HG03095 (cell line): ENCODE results near the gene FBXO27.
"Not testable (repeated sequence)": the region's sequence is repeated elsewhere in the genome, so short reads cannot be mapped to it uniquely, and the experiment has no call there.

Experiments
- ATAC-seq: cut with Tn5 transposase; IDR thresholded peaks from one replicate; pipeline ENCODE4 v1.9.1; 2021; ENCODE audit warnings: moderate library complexity; ENCODE audit not compliant: unreplicated experiment

Gene FBXO27

DNA sequence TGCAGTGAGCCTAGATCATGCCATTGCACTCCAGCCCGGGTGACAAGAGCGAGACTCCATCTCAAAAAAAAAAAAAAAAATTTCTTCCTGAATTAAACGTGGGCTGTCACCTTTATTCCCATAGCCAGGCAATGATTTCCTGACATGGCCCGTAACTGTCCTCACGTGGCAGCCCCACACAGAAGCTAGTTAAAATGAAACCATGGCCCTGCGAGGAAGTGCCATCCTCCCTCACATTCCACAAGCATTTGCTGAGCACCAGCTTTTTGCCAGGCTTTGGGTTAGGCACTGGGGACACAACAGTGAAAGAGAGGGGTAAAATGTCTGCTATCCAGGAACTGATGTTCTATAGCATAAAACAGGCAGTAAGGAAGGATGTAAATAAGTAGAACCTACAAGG, 13.2 kb upstream of the FBXO27 start:
- no peak for ATAC-seq

DNA sequence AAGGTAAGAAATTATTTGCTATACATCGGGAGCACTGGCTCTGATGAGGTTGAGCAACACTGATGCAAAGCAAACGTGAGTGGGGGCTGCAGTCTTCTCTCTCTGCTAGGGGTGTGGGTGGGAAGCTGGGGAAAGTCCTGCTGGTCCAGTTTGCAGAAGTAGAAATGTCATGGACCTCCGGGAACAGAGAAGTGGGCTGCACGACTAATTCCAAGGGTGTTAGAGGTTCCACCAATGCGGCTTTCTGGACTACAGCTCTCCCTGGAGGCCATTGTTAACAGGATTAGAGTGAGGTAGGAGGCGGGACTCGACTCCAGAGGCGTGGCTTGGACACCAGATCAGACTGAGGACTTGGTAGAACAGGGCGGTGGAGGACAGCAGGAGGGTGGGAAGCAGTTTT, 5.7 kb upstream of the FBXO27 start:
- ATAC-seq, result no peak

DNA sequence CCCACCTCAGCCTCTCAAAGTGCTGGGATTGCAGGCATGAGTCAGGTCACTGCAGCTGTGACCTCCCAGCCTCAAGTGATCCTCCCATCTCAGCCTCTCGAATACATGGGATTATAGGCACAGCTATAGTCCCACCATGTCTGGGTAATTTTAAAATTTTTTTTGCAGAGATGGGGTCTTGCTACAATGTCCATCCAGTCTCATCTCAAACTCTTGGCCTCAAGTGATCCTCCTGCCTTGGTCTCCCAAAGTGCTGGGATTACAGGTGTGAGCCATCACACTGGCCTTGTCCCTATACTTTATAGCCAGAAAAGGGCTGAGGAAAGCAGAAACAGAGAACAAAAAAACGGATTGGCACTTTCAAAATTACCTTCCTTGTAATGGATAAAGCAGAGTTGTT, 4.8 kb upstream of the FBXO27 start:
- ATAC-seq, result no peak

DNA sequence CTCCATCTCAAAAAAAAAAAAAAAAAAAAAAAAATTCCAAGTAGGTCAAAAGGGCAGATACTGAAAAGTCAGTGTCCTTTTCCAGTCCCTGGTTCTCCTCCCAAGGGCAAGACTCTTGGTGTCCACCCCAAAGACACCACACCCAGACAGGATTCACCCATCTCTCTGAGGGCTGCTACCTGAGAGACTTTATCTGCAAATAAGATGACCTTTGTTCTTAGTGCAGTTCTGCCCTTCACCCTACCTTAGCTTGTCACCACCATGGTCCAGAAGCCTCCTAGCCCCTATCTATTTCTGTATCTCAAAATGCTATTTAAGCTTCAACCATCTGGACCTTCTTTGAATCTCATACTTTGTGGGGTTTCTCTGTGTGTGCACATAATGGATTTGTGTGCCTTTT, 4.2 kb upstream of the FBXO27 start:
- no peak for ATAC-seq

DNA sequence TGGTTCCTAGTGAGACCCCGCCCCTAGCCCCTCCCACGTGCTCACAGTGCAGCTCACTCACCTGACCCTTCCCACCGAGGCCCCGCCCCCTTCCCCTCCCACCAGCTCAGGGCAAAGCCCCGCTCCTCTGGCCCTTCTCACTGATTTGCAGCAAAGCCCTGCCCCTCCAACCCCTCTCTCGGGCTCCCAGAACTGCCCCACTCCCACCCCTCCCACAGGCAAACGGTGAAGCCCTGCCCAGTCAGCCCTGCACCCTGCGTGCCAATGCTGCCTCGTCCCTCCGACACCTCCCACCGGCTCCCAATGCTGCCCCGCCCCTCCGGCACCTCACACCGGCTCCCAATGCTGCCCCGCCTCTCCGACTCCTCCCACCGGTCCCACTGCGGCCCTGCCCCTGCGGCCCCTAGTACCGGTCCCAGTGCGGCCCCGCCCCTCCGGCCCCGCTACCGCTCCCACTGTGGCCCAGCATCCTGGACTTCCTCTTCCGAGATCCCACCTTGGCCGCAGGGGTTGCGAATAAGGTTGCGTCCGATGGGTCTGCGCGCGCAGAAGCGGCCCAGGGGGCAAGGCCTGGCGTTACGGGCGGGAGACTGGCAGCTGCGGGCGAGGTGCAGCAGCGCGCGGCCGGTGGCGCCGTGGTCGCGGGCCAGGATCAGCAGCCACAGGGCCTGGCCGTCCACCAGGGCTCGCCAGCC, 834 bp downstream of the FBXO27 start:
- peak; percentile 63 for ATAC-seq

DNA sequence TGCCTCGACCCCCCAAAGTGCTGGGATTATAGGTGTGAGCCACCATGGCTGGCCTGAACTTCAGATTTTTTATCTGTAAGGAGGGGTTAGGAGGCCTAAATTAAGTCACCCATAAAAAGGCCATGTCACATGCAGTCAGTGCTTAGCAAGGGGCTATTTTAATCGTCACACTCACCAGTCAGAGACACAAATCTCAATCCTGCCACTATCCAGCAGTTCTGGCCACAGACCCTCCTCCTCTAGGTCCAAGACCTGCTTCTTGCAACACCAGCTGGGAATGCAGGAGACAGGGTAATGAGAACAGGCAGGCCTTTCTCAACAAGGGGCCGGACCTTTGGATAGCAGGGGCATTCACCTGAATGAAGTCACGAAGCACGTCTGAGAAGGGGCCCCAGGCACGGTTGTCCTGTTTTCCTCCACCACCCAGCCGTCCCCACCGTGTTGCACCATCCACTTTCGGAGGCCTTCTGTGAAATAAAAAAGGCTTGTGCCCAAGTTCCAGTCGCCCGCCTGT, 1.4 kb downstream of the FBXO27 start:
- ATAC-seq, result no peak

DNA sequence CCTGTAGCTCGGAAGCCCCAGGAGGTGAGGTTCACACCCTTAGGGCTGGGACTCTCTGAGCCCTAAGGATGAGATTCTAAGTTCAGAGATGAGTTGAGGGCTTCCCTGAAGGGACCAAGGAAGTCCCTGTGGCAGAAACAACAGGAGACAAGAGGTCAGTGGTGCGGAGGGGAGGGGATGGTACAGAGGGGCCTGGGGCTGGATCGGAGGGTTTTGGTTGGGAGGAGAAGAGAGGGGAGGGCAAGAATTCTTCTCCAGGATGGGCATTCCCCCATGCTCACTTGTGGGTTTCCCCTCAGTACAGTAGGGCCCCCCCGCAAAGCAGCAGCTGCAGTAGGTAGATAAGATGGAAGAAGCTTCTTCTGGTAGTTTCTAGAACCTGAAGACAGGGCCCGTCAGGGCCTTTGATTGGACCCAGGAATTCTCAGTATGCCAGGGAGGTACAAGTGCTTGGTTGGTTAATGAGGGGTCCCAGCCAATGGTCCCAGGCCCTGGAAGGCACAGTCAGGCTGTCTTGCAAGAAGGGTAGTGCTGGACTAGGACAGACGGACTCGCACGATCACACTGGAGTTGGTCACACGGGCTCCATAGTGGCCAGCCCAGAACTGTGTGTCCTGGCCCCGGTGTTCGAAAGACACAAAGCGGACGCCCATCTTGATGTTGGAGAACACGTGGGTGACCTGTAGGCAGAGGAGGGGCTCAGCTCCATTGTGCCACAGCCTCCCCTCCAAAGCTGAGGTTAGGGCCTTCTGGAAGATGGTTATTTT, 7.3 kb downstream of the FBXO27 start:
- no peak for ATAC-seq

DNA sequence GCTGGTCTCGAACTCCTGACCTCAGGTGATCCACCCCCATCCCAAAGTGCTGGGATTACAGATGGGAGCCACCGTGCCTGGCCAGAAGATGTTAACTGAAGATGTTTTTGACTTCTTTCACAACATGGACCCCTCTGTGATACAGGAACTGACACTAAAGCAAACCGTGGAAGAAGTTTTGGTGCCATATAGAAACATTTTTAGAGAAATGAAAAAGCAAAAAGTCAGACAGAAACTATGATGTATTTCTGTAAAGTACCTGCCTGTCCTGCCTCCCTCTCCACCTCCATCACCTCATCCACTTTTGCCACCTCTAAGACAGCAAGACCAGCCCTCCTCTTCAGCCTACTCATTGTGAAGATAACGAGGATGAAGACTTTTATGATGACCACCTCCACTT, 11.3 kb downstream of the FBXO27 start:
- ATAC-seq, result no peak

DNA sequence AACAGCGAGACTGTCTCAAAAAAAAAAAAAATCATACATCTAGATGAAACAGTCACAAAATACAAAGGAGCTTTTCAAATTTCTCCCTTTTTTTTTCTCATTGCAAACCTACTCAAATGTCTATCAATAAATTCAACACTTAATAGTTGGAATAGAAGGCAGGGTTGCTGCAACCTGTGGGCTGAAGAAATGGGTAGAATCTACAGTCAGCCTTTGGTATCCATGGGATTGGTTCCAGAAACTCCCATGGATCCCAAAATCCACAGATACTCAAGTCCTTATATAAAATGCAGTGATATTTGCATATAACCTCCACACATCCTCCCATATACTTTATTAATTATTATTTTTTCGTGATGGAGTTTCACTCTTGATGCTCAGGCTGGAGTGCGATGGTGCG, 14.7 kb downstream of the FBXO27 start:
- no peak for ATAC-seq

DNA sequence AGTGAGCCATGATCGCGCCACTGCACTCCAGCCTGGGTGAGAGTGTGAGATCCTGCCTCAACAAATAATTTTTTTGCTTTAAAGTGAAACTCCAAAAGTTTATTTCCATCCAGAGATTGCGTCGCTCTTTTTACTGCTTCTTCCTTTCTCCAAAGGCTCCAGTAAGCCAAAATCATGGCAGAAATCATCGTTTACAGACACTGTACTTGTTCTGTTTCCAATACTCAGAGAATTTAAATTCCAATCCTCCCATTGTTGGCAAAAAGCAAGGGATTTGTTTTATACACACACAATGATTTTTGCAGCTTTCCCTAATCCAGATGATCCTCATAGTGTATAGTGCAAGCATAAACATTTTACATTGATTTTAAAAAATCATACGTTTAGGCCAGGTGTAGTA, 15.3 kb downstream of the FBXO27 start:
- ATAC-seq, result no peak

DNA sequence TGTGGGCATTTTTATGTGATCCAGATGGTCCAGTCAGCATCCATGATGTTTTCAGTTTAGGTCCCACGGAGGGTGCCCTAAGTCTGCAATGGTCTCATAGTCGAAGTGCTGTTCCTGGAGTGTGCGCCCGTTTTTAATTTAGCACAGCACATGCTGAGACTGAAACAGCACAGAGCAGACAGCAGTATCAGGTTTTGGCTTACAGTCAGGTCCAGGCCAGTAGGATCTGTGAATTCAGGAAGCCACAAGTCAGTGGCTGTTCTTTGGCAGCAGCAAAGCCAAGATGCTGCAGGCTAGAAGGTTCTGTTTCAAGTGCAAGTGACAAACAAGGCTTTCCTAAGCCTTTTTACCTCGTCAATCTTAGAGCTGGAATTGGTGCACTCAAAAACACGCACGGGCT, 18.3 kb downstream of the FBXO27 start:
- ATAC-seq, result no peak

DNA sequence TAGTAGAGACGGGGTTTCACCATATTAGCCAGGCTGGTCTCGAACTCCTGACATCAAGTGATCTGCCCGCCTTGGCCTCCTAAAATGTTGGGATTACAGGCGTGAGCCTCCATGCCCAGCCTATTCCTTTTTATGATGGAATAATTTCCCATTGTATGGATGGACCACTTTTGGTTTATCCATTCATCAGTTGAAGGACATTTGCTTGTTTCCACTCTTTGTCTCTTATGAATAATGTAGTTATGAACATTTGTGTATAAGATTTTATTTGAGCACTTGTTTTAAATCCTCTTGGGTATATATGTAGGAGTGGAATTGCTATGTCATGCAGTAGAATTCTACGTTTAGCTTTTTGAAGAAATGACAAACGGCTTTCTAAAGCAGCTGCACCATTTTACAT, 23.3 kb downstream of the FBXO27 start:
- no peak for ATAC-seq

DNA sequence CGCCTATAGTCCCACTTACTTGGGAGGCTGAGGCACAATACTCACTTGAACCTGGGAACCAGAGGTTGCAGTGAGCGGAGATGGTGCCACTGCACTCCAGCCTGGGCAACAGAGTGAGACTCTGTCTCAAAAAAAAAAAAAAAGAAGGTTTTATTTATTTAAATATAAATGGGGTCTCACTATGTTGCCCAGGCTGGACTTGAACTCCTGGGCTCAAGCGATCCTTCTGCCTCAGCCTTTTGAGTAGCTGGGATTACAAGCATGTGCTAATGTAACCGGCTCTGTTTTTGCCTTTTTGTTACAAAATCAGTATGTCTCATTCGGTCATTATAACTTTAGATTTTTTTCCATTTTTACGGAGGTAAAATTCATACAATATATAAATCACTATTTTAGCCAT, 24.2 kb downstream of the FBXO27 start:
- no peak for ATAC-seq

DNA sequence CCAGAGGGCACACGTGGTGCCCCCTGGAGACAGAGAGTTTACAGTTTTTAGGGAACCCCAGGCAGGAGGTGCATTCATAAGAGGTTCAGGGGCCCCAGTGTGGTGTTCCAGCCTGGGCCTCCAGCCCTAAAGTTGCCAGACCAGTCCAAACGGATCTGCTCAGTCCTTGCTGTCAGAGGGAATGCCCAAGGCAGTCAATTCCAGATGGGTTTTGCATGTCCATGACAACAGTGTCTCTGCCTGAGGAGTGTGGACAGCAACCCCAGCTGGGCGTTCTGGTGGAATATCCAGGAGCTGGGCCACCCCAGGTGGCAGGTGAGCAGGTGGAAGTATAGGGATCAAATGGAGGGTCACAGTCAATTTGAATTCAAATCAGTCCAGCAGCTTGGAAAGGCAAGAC, 25.3 kb downstream of the FBXO27 start:
- no peak for ATAC-seq

DNA sequence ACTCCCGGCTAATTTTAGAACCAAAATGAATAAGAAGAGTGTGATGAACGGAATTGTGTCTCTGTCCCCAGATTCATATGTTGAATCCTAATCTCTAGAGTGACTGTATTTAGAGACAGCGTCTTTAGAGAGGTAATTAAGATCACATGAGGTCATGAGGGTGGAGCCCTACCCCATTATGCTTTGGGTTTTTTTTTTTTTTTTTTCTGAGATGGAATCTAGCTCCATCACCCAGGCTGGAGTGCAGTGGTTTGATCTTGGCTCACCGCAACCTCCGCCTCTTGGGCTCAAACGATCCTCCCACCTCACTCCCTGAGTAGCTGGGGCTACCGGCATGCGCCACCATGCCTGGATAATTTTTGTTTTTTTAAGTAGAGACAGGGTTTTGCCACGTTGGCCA, 27.9 kb downstream of the FBXO27 start:
- ATAC-seq, result no peak

DNA sequence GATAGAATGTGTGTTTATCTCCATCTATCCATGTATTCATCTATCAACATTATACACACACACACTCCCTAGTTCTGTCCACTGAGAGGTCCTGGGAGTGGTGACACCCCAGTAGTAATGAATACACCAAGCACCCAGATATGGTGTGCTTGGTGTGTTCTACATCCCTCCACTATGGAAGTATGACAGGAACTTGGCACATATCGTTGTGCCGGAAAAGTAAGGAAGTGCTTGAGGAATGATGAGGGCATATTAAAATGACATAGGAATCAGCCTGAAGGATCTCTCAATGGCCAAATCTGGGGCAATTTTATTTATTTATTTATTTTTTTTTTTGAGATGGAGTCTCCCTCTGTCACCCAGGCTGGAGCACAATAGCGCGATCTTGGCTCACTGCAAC, 28.6 kb downstream of the FBXO27 start:
- ATAC-seq, result no peak

DNA sequence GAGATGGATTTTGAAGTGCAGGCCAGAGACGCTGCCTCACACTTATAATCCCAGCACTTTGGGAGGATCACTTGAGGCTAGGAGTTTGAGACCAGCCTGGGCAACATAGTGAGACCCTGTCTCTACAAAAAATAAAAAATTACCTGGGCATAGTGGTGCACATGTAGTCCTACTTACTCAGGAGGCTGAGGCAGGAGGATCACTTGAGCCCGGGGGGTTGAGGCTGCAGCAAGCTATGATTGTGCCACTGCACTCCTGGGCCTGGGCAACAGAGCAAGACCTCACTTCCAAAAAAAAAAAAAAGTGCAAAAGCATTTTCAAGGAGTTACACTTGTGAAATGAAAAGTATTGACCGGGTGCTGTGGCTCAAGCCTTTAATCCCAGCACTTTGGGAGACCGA, 29.2 kb downstream of the FBXO27 start:
- ATAC-seq, result no peak

DNA sequence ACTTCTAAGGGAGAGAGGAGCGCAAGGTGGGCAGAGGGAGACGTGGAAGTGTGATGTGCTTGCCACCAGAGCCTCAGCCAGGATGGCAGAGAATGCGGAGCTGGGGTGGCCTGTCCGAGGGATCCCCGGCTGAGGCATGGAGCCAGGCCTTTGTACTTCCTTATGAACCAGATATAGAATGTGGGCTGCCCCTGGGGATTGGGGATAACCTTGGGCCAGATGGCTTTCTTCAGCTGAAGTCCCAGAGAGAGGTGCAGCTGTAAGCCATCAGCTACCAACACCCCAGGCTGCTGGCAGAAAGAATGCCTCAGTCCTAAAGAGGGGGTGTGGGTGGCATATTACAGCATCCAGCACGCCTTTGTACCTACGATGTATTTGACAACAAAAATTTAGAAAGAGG, 31.3 kb downstream of the FBXO27 start:
- ATAC-seq, result no peak

DNA sequence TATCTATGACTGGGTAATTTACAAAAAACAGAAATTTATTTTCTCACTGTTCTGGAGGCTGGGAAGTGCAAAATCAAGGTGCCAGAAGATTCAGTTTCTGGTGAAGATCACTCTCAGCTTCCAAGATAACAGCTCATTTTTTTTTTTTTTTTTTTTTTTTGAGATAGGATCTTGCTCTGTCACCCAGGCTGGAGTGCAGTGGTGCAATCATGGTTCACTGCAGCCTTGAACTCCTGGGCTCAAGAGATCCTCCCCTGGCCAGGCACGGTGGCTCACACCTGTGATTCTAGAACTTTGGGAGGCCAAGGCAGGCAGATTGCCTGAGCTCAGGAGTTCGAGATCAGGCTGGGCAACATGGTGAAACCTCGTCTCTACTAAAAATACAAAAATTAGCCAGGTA, 34.8 kb downstream of the FBXO27 start:
- ATAC-seq, result not testable (repeated sequence)

DNA sequence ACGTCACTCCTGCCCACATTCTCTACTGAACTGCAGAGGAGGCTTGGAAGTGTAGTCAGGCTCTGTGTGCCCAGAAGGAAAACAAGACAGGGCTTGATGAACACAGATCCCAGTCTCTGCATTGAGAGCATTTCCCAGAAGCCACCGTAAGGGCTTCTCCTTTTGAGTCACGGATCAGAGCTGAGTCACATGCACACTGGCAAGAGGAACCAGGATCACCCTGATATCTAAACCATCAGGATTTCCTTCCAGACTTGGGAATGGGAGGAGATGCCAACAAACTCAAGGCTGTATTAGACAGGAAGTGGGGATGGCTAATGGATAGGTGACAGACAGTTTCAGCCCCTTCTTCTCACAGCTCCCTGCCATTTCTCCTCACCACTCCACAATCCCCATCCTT, 39.1 kb downstream of the FBXO27 start:
- ATAC-seq, result no peak

DNA sequence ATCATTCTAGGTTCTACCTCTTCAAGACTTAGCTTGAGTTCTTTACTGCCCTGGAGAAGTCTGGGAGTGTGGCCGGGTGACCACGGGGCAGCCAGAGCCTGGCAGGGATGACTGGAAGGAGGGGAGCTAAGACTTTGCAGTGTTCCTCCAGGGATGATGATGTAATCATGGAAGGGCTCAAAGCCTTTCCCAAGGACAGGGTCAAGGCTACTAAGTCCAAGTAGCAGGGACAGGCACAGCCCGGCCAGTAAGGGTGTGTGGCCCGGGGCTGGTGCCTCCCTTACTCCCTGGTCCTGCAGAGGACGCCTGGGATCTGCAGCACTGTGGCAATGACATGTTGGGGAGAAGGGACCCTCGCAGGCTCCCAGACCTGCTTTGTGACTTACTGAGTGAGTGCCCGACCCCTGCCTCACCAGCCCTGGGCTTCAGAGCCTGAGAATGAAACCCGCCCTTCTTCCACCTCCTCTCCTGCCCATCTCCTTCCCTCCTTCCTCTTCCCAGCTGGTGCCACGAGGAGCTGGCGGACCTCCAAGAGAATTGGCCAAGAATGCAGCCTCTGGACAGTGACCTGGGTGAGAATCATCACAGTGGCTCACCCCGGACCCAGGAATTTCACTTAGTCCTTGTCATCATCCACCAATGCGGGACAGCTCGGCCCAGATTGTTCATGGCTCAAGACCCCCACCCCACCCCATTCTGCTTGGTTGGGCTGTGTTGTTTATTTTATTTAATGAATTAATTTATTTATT, 41.2 kb downstream of the FBXO27 start:
- no peak for ATAC-seq

DNA sequence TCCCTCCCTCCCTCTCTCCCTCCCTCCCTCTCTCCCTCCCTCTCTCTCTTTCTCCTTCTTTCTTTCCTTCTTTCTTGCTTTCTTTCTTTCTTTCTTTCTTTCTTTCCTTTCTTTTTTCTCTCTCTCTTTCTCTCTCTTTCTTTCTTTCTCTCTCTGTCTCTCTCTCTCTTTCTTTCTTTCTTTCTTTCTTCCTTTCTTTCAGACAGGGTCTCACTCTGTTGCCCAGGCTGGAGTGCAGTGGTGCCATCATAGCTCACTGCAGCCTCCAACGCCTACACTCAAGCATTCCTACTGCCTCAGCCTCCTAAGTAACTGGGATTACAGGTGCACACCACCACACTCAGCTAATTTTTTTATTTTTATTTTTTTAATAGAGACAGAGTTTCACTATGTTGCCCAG, 42.7 kb downstream of the FBXO27 start:
- ATAC-seq, result not testable (repeated sequence)
